ENCODE measurements around the gene CEP164. TPM values are rescaled to one million over a fixed set of nuclear protein-coding genes. Genes with fewer than 3 reads are reported as not detected.

CEP164 gene
- total RNA-seq, 4 donors from 2014 or later: 23.1 to 56.5 (median 29.0) TPM

- no peak for DNase-seq
- intact Hi-C loops (cut with DNase I): no loop called here
- 85 to 88% methylated on average over 11 to 14 of the region's 14 CpGs for WGBS, 2 donors
- H3K36me3 ChIP-seq: no peaks in the 10 kb centered on the region
- H3K27me3 ChIP-seq: no peaks in the 10 kb centered on the region
- H3K27ac ChIP-seq: no peak overlapping the region
- peaks cover 5 to 29% of the 10 kb centered on the region in 2 donors for H3K4me1 ChIP-seq
- TF ChIP-seq CTCF (IDR thresholded peaks at IDR 0.05): no peak
- no peak for TF ChIP-seq POLR2A (IDR thresholded peaks at IDR 0.05)
- H3K9me3 ChIP-seq: no peaks in the 10 kb centered on the region
- H3K4me3 ChIP-seq (replicated peaks in 1 of 3): no peak overlapping the region
These were observed 113.7 kb downstream of the CEP164 start for GRCh38 chr11:117441146-117441975.

GRCh38 chr11:117442049-117442868 is 114.6 kb downstream of the CEP164 start:
- H3K27me3 ChIP-seq: no peaks in the 10 kb centered on the region
- no peaks in the 10 kb centered on the region for H3K36me3 ChIP-seq
- DNase-seq: no peak
- WGBS, 2 donors: 79 to 81% methylated on average over 14 to 16 of the region's 16 CpGs
- no peak overlapping the region for H3K27ac ChIP-seq
- no peak for TF ChIP-seq POLR2A (IDR thresholded peaks at IDR 0.05)
- TF ChIP-seq CTCF (IDR thresholded peaks at IDR 0.05): no peak
- H3K4me1 ChIP-seq: peaks cover 5 to 29% of the 10 kb centered on the region in 2 donors
- intact Hi-C loops (cut with DNase I): no loop called here
- no peaks in the 10 kb centered on the region for H3K9me3 ChIP-seq
- no peak overlapping the region for H3K4me3 ChIP-seq (replicated peaks in 1 of 3)

- peak; percentile 62 to 76 for DNase-seq
- WGBS, 2 donors: 52 to 55% methylated on average over 6 of the region's 12 CpGs
- Histone ChIP-seq H3K4me3 (replicated peaks in 1 of 3) (no peak overlapping the region), H3K4me1 (peaks cover 5 to 25% of the 10 kb centered on the region in 2 donors), H3K27ac (no peak overlapping the region), H3K9me3 (no peaks in the 10 kb centered on the region), H3K27me3 (no peaks in the 10 kb centered on the region), H3K36me3 (no peaks in the 10 kb centered on the region)
- TF ChIP-seq CTCF (IDR thresholded peaks at IDR 0.05) (no peak), POLR2A (IDR thresholded peaks at IDR 0.05) (no peak)
- intact Hi-C loops (cut with DNase I): no loop called here
These were observed 115.2 kb downstream of the CEP164 start for GRCh38 chr11:117442869-117443239.

GRCh38 chr11:117443266-117444186 is 115.9 kb downstream of the CEP164 start:
- H3K27me3 ChIP-seq: no peaks in the 10 kb centered on the region
- H3K36me3 ChIP-seq: no peaks in the 10 kb centered on the region
- DNase-seq: peak; percentile 62 to 63
- H3K9me3 ChIP-seq: no peaks in the 10 kb centered on the region
- H3K4me1 ChIP-seq: peaks cover 5 to 18% of the 10 kb centered on the region in 2 donors
- TF ChIP-seq POLR2A (IDR thresholded peaks at IDR 0.05): no peak
- peak in 4 of 6 experiments; percentile 38 to 63 (median 56) for TF ChIP-seq CTCF (IDR thresholded peaks at IDR 0.05)
- 42 to 51% methylated on average over 18 to 31 of the region's 38 CpGs for WGBS, 2 donors
- no peak overlapping the region for H3K27ac ChIP-seq
- intact Hi-C loops (cut with DNase I): no loop called here
- no peak overlapping the region for H3K4me3 ChIP-seq (replicated peaks in 1 of 3)

All from thyroid gland (tissue), 4 donors.